ENCODE measurements around the gene PPP2R2C.

The PPP2R2C gene

GRCh38 chr4:6442555-6442954 lies 29.9 kb downstream of the PPP2R2C start:
- no peaks in the 10 kb centered on the region for H3K79me2 ChIP-seq (ENCODE audit: insufficient read depth, low read depth)
- H3K4me3 ChIP-seq (IDR thresholded peaks at IDR 0.05; ENCODE audit: insufficient read depth, low read depth, low read length), result no peak overlapping the region
- H3K27me3 ChIP-seq (ENCODE audit: insufficient read depth, low read depth), result peaks cover 4% of the 10 kb centered on the region; the same call in 1 of the 2 replicates
- H3K4me2 ChIP-seq, result no peak overlapping the region
- H3K9ac ChIP-seq, result no peak overlapping the region
- TF ChIP-seq CTCF (conservative IDR thresholded peaks at IDR 0.05; ENCODE audit: low read depth, low read length), result no peak
- H3K4me1 ChIP-seq (ENCODE audit: low read depth, poor library complexity, severe bottlenecking), result no peaks in the 10 kb centered on the region
- H3K27ac ChIP-seq, result no peak overlapping the region
- no peak overlapping the region for H2AFZ ChIP-seq (ENCODE audit: low read depth)
- H4K20me1 ChIP-seq (ENCODE audit: insufficient read depth), result no peaks in the 10 kb centered on the region
- H3K36me3 ChIP-seq (ENCODE audit: insufficient read depth), result no peaks in the 10 kb centered on the region

GRCh38 chr4:6441758-6442157 lies 30.7 kb downstream of the PPP2R2C start:
- no peaks in the 10 kb centered on the region for H4K20me1 ChIP-seq (ENCODE audit: insufficient read depth)
- no peak overlapping the region for H2AFZ ChIP-seq (ENCODE audit: low read depth)
- no peak overlapping the region for H3K27ac ChIP-seq
- H3K4me3 ChIP-seq (IDR thresholded peaks at IDR 0.05; ENCODE audit: insufficient read depth, low read depth, low read length), result no peak overlapping the region
- peaks cover 4% of the 10 kb centered on the region; the same call in 1 of the 2 replicates for H3K27me3 ChIP-seq (ENCODE audit: insufficient read depth, low read depth)
- H3K4me1 ChIP-seq (ENCODE audit: low read depth, poor library complexity, severe bottlenecking), result no peaks in the 10 kb centered on the region
- TF ChIP-seq CTCF (conservative IDR thresholded peaks at IDR 0.05; ENCODE audit: low read depth, low read length), result no peak
- H3K36me3 ChIP-seq (ENCODE audit: insufficient read depth), result no peaks in the 10 kb centered on the region
- H3K9ac ChIP-seq, result no peak overlapping the region
- H3K79me2 ChIP-seq (ENCODE audit: insufficient read depth, low read depth), result no peaks in the 10 kb centered on the region
- H3K4me2 ChIP-seq, result no peak overlapping the region

GRCh38 chr4:6441202-6441582 lies 31.2 kb downstream of the PPP2R2C start:
- H3K27me3 ChIP-seq (ENCODE audit: insufficient read depth, low read depth), result peaks cover 4% of the 10 kb centered on the region; the same call in 1 of the 2 replicates
- no peak overlapping the region for H3K4me2 ChIP-seq

GRCh38 chr4:6440506-6441201 lies 31.8 kb downstream of the PPP2R2C start:
- Histone ChIP-seq H3K4me2 (no peak overlapping the region), H3K4me3 (IDR thresholded peaks at IDR 0.05; ENCODE audit: insufficient read depth, low read depth, low read length) (no peak overlapping the region), H3K36me3 (ENCODE audit: insufficient read depth) (no peaks in the 10 kb centered on the region), H3K27me3 (ENCODE audit: insufficient read depth, low read depth) (peaks cover 4% of the 10 kb centered on the region; the same call in 1 of the 2 replicates), H3K79me2 (ENCODE audit: insufficient read depth, low read depth) (no peaks in the 10 kb centered on the region), H4K20me1 (ENCODE audit: insufficient read depth) (no peaks in the 10 kb centered on the region), H3K27ac (no peak overlapping the region), H2AFZ (ENCODE audit: low read depth) (no peak overlapping the region), H3K4me1 (ENCODE audit: low read depth, poor library complexity, severe bottlenecking) (no peaks in the 10 kb centered on the region), H3K9ac (no peak overlapping the region)
- no peak for TF ChIP-seq CTCF (conservative IDR thresholded peaks at IDR 0.05; ENCODE audit: low read depth, low read length)

More at GRCh38 chr4:6441202-6441582, 31.2 kb downstream of the PPP2R2C start:
- Histone ChIP-seq H3K36me3 (ENCODE audit: insufficient read depth) (no peaks in the 10 kb centered on the region), H2AFZ (ENCODE audit: low read depth) (no peak overlapping the region), H3K79me2 (ENCODE audit: insufficient read depth, low read depth) (no peaks in the 10 kb centered on the region), H3K9ac (no peak overlapping the region), H4K20me1 (ENCODE audit: insufficient read depth) (no peaks in the 10 kb centered on the region), H3K27ac (no peak overlapping the region), H3K4me3 (IDR thresholded peaks at IDR 0.05; ENCODE audit: insufficient read depth, low read depth, low read length) (no peak overlapping the region), H3K4me1 (ENCODE audit: low read depth, poor library complexity, severe bottlenecking) (no peaks in the 10 kb centered on the region)
- no peak for TF ChIP-seq CTCF (conservative IDR thresholded peaks at IDR 0.05; ENCODE audit: low read depth, low read length)
